HEK293 (cell line): ENCODE measurements around the gene DNAJC5.
A peak's percentile ranks its signal among the peaks of the same experiment; 100 is the strongest.

Experiments
- CTCF ChIP-seq: fragments of 450-650 bp; formaldehyde crosslinking; IDR thresholded peaks from 2 replicates; pipeline ENCODE4 v1.5.1; 2016; ENCODE audit warnings: missing biosample characterization, missing genetic modification characterization
- SALL2 ChIP-seq: fragments of 450-650 bp; formaldehyde crosslinking; IDR thresholded peaks from 2 replicates; pipeline ENCODE4 v1.5.0; 2017; ENCODE audit warnings: missing biosample characterization, mild to moderate bottlenecking, missing genetic modification characterization, borderline replicate concordance
- SP2 ChIP-seq: fragments of 450-650 bp; formaldehyde crosslinking; IDR thresholded peaks from 2 replicates; pipeline ENCODE4 v1.5.1; 2016; ENCODE audit warnings: missing biosample characterization, missing genetic modification characterization
- TCF7L2 ChIP-seq: IDR thresholded peaks from 2 replicates; pipeline ENCODE4 v1.6.1; 2011; ENCODE audit warnings: low read depth, mild to moderate bottlenecking, inconsistent platforms, low read length, moderate library complexity, borderline replicate concordance
- ZBTB20 ChIP-seq: fragments of 450-650 bp; formaldehyde crosslinking; IDR thresholded peaks from 2 replicates; pipeline ENCODE4 v1.5.1; 2016; ENCODE audit warnings: missing biosample characterization, missing genetic modification characterization
- ZBTB48 ChIP-seq: fragments of 450-650 bp; formaldehyde crosslinking; IDR thresholded peaks from 2 replicates; pipeline ENCODE4 v1.5.1; 2016; ENCODE audit warnings: missing biosample characterization, missing genetic modification characterization
- ZFHX2 ChIP-seq: fragments of 450-650 bp; formaldehyde crosslinking; conservative IDR thresholded peaks from 2 replicates; pipeline ENCODE4 v1.5.1; 2016; ENCODE audit warnings: missing biosample characterization, missing genetic modification characterization
- ZNF121 ChIP-seq: fragments of 450-650 bp; formaldehyde crosslinking; IDR thresholded peaks from 2 replicates; pipeline ENCODE4 v1.5.1; 2016; ENCODE audit warnings: missing biosample characterization, missing genetic modification characterization
- ZNF133 ChIP-seq: fragments of 450-650 bp; formaldehyde crosslinking; IDR thresholded peaks from 2 replicates; pipeline ENCODE4 v1.5.1; 2016; ENCODE audit warnings: missing biosample characterization, missing genetic modification characterization
- ZNF138 ChIP-seq: fragments of 450-650 bp; formaldehyde crosslinking; IDR thresholded peaks from 2 replicates; pipeline ENCODE4 v1.5.1; 2016; ENCODE audit warnings: missing biosample characterization, missing genetic modification characterization, borderline replicate concordance
- ZNF146 ChIP-seq: fragments of 450-650 bp; formaldehyde crosslinking; IDR thresholded peaks from 2 replicates; pipeline ENCODE4 v1.5.1; 2016; ENCODE audit warnings: missing biosample characterization, missing genetic modification characterization
- ZNF157 ChIP-seq: fragments of 450-650 bp; formaldehyde crosslinking; IDR thresholded peaks from 2 replicates; pipeline ENCODE4 v1.5.1; 2016; ENCODE audit warnings: missing biosample characterization, missing genetic modification characterization
- ZNF292 ChIP-seq: fragments of 450-650 bp; formaldehyde crosslinking; IDR thresholded peaks from 2 replicates; pipeline ENCODE4 v1.5.1; 2016; ENCODE audit warnings: low read depth, missing biosample characterization, missing genetic modification characterization, borderline replicate concordance
- ZNF366 ChIP-seq: fragments of 450-650 bp; formaldehyde crosslinking; conservative IDR thresholded peaks from 2 replicates; pipeline ENCODE4 v1.5.1; 2016; ENCODE audit warnings: missing biosample characterization, missing genetic modification characterization
- ZNF521 ChIP-seq: fragments of 450-650 bp; formaldehyde crosslinking; IDR thresholded peaks from 2 replicates; pipeline ENCODE4 v1.5.1; 2017; ENCODE audit warnings: missing biosample characterization, mild to moderate bottlenecking, missing genetic modification characterization
- ZNF529 ChIP-seq: fragments of 450-650 bp; formaldehyde crosslinking; IDR thresholded peaks from 2 replicates; pipeline ENCODE4 v1.5.1; 2017; ENCODE audit warnings: missing genetic modification characterization, missing biosample characterization; ENCODE audit not compliant: insufficient replicate concordance
- ZNF530 ChIP-seq: fragments of 450-650 bp; formaldehyde crosslinking; IDR thresholded peaks from 2 replicates; pipeline ENCODE4 v1.5.1; 2016; ENCODE audit warnings: low read depth, missing biosample characterization, missing genetic modification characterization
- ZNF549 ChIP-seq: fragments of 450-650 bp; IDR thresholded peaks from 2 replicates; pipeline ENCODE4 v1.5.1; 2018; ENCODE audit warnings: missing biosample characterization, missing genetic modification characterization, mild to moderate bottlenecking, inconsistent platforms, moderate library complexity
- ZNF560 ChIP-seq: fragments of 450-650 bp; formaldehyde crosslinking; IDR thresholded peaks from 2 replicates; pipeline ENCODE4 v1.5.1; 2017; ENCODE audit warnings: missing biosample characterization, missing genetic modification characterization, borderline replicate concordance
- ZNF571 ChIP-seq: fragments of 450-650 bp; formaldehyde crosslinking; IDR thresholded peaks from 2 replicates; pipeline ENCODE4 v1.5.0; 2017; ENCODE audit warnings: missing biosample characterization, missing genetic modification characterization
- ZNF701 ChIP-seq: fragments of 450-650 bp; formaldehyde crosslinking; IDR thresholded peaks from 2 replicates; pipeline ENCODE4 v1.5.1; 2016; ENCODE audit warnings: missing biosample characterization, missing genetic modification characterization
- ZNF791 ChIP-seq: fragments of 450-650 bp; formaldehyde crosslinking; IDR thresholded peaks from 2 replicates; pipeline ENCODE4 v1.5.1; 2016; ENCODE audit warnings: missing biosample characterization, missing genetic modification characterization
- ZNF792 ChIP-seq: fragments of 450-650 bp; formaldehyde crosslinking; IDR thresholded peaks from 2 replicates; pipeline ENCODE4 v1.5.1; 2016; ENCODE audit warnings: missing biosample characterization, missing genetic modification characterization
- ZSCAN16 ChIP-seq: fragments of 450-650 bp; formaldehyde crosslinking; IDR thresholded peaks from 2 replicates; pipeline ENCODE4 v1.5.1; 2016; ENCODE audit warnings: missing biosample characterization, missing genetic modification characterization
- ZSCAN18 ChIP-seq: fragments of 450-650 bp; formaldehyde crosslinking; IDR thresholded peaks from 2 replicates; pipeline ENCODE4 v1.5.1; 2016; ENCODE audit warnings: missing biosample characterization, missing genetic modification characterization
- TF ChIP-seq, protein P1 (sequence below): fragments of 450-650 bp; formaldehyde crosslinking; IDR thresholded peaks from 2 replicates; pipeline ENCODE4 v1.5.1; 2016; ENCODE audit warnings: missing biosample characterization, missing genetic modification characterization
- TF ChIP-seq, protein P2 (sequence below): fragments of 450-650 bp; formaldehyde crosslinking; IDR thresholded peaks from 2 replicates; pipeline ENCODE4 v1.5.0; 2017; ENCODE audit warnings: missing biosample characterization, missing genetic modification characterization, borderline replicate concordance
- TF ChIP-seq, protein P3 (sequence below): fragments of 450-650 bp; formaldehyde crosslinking; conservative IDR thresholded peaks from 2 replicates; pipeline ENCODE4 v1.5.1; 2016; ENCODE audit warnings: low read depth, missing biosample characterization, missing genetic modification characterization

DNAJC5 gene

DNA sequence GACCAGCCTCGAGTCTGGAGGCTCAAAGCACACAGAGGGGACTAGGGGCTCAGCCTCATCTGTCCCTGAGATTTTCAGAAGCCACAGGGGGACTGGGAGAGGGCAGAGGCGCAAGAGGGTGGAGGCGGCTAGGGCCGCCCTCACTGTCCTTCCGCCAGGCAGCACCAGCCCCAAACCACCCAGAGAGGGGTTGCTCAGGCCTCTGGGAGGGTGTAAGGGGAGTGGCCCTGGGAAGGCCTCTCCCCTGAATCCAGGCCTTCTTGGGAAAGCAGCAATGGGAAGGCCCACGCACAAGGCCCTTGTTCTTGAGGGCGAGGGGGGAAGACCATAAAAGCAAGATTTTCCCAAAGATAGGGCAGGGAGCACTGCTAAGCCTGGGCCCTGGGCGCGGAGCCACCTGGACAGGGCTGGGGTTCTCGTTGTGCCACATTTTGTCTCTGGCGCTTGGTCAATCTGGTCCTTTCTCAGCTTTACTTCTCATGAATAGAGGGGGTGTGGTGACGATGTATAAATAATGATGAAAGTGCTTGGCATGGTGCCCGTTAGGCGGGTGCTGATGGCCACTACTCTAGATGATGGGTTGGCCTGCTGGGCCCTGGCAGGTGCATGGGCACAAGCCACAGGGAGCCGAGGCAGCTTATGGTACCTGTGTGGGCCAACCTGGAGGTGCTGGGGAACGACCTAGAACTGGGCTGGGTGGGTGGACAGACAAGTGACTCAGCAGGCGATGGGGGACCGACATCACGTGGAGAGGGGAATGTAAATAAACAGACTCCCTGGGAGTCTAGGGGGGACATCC lies 79.7 kb downstream of the DNAJC5 start (continued):
- TF ChIP-seq CTCF (no peak), ZNF701 (tag by site-specific recombination) (no peak), ZNF121 (tag by site-specific recombination) (no peak), ZNF791 (tag by site-specific recombination) (no peak), ZNF792 (tag by site-specific recombination) (no peak), ZNF521 (no peak), ZNF560 (tag by site-specific recombination) (no peak), ZSCAN16 (no peak), ZNF530 (no peak), ZNF571 (tag by site-specific recombination) (no peak), SALL2 (tag by site-specific recombination) (no peak), ZSCAN18 (tag by site-specific recombination) (no peak), ZBTB48 (tag by site-specific recombination) (0 out of 2 replicates have a peak, but pooled peaks have one; percentile 12), ZFHX2 (tag by site-specific recombination) (peak; percentile 80), ZNF138 (tag by site-specific recombination) (no peak), ZNF529 (tag by site-specific recombination) (no peak), SP2 (tag by site-specific recombination) (no peak), ZNF292 (tag by site-specific recombination) (no peak), ZNF133 (no peak), ZNF146 (tag by site-specific recombination) (no peak), TCF7L2 (no peak), ZBTB20 (tag by site-specific recombination) (peak; percentile 68), ZNF549 (no peak), ZNF157 (tag by site-specific recombination) (no peak), ZNF366 (no peak)
- TF ChIP-seq, protein P1, sequence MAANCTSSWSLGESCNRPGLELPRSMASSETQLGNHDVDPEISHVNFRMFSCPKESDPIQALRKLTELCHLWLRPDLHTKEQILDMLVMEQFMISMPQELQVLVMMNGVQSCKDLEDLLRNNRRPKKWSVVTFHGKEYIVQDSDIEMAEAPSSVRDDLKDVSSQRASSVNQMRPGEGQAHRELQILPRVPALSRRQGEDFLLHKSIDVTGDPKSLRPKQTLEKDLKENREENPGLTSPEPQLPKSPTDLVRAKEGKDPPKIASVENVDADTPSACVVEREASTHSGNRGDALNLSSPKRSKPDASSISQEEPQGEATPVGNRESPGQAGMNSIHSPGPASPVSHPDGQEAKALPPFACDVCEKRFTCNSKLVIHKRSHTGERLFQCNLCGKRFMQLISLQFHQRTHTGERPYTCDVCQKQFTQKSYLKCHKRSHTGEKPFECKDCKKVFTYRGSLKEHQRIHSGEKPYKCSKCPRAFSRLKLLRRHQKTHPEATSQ = no peak
- TF ChIP-seq, protein P2, sequence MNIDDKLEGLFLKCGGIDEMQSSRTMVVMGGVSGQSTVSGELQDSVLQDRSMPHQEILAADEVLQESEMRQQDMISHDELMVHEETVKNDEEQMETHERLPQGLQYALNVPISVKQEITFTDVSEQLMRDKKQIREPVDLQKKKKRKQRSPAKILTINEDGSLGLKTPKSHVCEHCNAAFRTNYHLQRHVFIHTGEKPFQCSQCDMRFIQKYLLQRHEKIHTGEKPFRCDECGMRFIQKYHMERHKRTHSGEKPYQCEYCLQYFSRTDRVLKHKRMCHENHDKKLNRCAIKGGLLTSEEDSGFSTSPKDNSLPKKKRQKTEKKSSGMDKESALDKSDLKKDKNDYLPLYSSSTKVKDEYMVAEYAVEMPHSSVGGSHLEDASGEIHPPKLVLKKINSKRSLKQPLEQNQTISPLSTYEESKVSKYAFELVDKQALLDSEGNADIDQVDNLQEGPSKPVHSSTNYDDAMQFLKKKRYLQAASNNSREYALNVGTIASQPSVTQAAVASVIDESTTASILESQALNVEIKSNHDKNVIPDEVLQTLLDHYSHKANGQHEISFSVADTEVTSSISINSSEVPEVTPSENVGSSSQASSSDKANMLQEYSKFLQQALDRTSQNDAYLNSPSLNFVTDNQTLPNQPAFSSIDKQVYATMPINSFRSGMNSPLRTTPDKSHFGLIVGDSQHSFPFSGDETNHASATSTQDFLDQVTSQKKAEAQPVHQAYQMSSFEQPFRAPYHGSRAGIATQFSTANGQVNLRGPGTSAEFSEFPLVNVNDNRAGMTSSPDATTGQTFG (tag by site-specific recombination) = no peak
- TF ChIP-seq, protein P3, sequence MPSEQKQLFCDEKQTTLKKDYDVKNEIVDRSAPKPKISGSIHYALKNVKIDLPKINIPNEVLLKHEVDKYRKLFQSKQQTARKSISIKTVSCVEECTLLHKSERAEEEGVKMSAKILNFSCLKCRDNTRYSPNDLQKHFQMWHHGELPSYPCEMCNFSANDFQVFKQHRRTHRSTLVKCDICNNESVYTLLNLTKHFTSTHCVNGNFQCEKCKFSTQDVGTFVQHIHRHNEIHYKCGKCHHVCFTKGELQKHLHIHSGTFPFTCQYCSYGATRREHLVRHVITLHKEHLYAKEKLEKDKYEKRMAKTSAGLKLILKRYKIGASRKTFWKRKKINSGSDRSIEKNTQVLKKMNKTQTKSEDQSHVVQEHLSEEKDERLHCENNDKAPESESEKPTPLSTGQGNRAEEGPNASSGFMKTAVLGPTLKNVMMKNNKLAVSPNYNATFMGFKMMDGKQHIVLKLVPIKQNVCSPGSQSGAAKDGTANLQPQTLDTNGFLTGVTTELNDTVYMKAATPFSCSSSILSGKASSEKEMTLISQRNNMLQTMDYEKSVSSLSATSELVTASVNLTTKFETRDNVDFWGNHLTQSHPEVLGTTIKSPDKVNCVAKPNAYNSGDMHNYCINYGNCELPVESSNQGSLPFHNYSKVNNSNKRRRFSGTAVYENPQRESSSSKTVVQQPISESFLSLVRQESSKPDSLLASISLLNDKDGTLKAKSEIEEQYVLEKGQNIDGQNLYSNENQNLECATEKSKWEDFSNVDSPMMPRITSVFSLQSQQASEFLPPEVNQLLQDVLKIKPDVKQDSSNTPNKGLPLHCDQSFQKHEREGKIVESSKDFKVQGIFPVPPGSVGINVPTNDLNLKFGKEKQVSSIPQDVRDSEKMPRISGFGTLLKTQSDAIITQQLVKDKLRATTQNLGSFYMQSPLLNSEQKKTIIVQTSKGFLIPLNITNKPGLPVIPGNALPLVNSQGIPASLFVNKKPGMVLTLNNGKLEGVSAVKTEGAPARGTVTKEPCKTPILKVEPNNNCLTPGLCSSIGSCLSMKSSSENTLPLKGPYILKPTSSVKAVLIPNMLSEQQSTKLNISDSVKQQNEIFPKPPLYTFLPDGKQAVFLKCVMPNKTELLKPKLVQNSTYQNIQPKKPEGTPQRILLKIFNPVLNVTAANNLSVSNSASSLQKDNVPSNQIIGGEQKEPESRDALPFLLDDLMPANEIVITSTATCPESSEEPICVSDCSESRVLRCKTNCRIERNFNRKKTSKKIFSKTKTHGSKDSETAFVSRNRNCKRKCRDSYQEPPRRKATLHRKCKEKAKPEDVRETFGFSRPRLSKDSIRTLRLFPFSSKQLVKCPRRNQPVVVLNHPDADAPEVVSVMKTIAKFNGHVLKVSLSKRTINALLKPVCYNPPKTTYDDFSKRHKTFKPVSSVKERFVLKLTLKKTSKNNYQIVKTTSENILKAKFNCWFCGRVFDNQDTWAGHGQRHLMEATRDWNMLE (tag by site-specific recombination) = no peak
